Activated CD8-positive, alpha-beta memory T cell treated with anti-CD3 and anti-CD28 coated beads for 48 hours (primary cell): Measurements from ENCODE around the gene C3orf33.

Source experiments
- DNase-seq, 3 experiments: peaks; one replicate each; pipeline ENCODE4 v3.0.0-alpha.2; 2020; ENCODE audit warnings: low read depth in 2 of 3, low spot score in 2 of 3

C3orf33 gene

GRCh38 chr3:155743606-155744005 lies 62.5 kb downstream of the C3orf33 start:
- no peak for DNase-seq

- no peak for DNase-seq
Measured at GRCh38 chr3:155742349-155742965, 63.6 kb downstream of the C3orf33 start.

DNA sequence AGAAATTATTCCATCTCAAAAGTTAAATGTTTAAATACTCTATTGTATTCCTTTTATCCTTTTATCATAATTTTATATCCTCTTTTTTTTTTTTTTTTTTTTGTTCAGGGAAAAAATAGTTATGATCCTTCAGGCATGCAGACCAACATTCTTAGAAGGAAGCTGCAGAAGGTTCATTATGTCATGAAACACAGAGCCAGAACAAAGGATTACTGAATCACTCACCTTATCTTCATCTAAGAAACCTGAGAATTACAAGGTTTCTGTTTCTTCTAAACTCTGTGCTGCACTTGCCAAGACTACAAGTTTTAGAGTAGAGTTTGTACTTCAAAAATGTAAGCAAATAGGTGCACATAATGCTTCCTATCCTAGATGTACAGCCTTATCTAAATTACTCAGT lies 64.5 kb downstream of the C3orf33 start:
- DNase-seq = no peak

- DNase-seq = no peak
Measured at GRCh38 chr3:155741101-155741500, 65.0 kb downstream of the C3orf33 start.

- no peak for DNase-seq
Measured at GRCh38 chr3:155739154-155739553, 66.9 kb downstream of the C3orf33 start.

- DNase-seq = no peak
Measured at GRCh38 chr3:155738580-155739076, 67.5 kb downstream of the C3orf33 start.

- no peak for DNase-seq
Measured at GRCh38 chr3:155737844-155738460, 68.1 kb downstream of the C3orf33 start.

GRCh38 chr3:155736381-155736780 lies 69.7 kb downstream of the C3orf33 start:
- no peak for DNase-seq

- no peak for DNase-seq
Measured at GRCh38 chr3:155730843-155731242, 75.2 kb downstream of the C3orf33 start.

- DNase-seq = no peak
Measured at GRCh38 chr3:155727836-155728235, 78.2 kb downstream of the C3orf33 start.

DNA sequence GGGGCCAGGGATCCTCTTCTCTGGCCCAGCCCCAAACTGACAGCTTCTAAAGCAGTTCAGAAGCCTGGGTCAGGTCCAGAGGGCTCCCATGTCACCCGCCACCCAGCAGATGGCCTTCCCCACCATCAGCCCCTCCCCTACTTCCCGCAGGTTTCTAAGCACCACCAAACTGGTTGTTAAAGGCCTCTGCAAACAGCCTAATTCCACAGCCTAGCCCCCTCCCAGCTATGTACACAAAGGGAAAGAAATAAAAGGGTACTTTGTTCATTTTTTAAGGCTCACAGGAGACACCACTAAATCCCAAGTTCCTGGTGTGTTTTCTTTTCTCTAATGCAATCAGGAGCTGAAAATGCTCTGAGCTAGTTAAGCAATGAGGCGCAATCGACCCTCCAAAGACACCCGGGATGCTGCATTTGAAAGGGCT lies 91.8 kb downstream of the C3orf33 start:
- no peak for DNase-seq
